Prostate gland (tissue), 2 donors: ENCODE measurements around the gene MRPL58. TPM values are rescaled to one million over a fixed set of nuclear protein-coding genes. Genes with fewer than 3 reads are reported as not detected.

Source experiments
- DNase-seq: peaks from one replicate; pipeline ENCODE4 v3.0.0-alpha.2; 2019; ENCODE audit warnings: low spot score
- H3K27ac ChIP-seq, 2 donors: fragments of 200-600 bp; sonication (generic); 2 replicates each; pipeline ENCODE4 v1.5.1; 2017 to 2019
- H3K27me3 ChIP-seq: fragments of 200-600 bp; sonication (generic); replicated peaks from 2 replicates; pipeline ENCODE4 v1.5.1; 2019; ENCODE audit not compliant: insufficient read depth
- H3K36me3 ChIP-seq, 2 donors: fragments of 200-600 bp; sonication (generic); 1 replicate in 1 of 2; 2 replicates in 1 of 2; pipeline versions ENCODE4 v1.5.1 to v1.8.1; 2017 to 2019
- H3K4me1 ChIP-seq: fragments of 200-600 bp; sonication (generic); replicated peaks from 2 replicates; pipeline ENCODE4 v1.5.1; 2019
- H3K4me3 ChIP-seq, 2 donors: fragments of 200-600 bp; sonication (generic); 2 replicates each; pipeline ENCODE4 v1.5.1; 2017 to 2019
- H3K9me3 ChIP-seq: fragments of 200-600 bp; sonication (generic); 2 replicates; pipeline ENCODE4 v1.5.1; 2017
- POLR2A ChIP-seq: fragments of 450-650 bp; IDR thresholded peaks from one replicate; pipeline ENCODE4 v1.6.1; 2016; ENCODE audit warnings: antibody characterized with exemption, mild to moderate bottlenecking
- POLR2AphosphoS5 ChIP-seq: sonication (generic); formaldehyde crosslinking; IDR thresholded peaks from one replicate; pipeline ENCODE4 v1.6.1; 2017; ENCODE audit warnings: antibody characterized with exemption
- WGBS: methylation state at CpG from one replicate; pipeline ENCODE4 v1.1.5; 2018; 5-methylcytosine and 5-hydroxymethylcytosine counted together
- intact Hi-C: fragments of 100-400 bp; cut with DNase I; formaldehyde crosslinking; loops from one replicate; pipeline ENCODE4 v1.14.2; 2022
- total RNA-seq, 2 donors: library from RNA; depleted of rRNA; stranded (reverse); fragments of >200 nt; gene quantifications; one replicate each; pipeline ENCODE4 v1.1.0, GENCODE V29; 2016
- TF ChIP-seq, protein P1 (sequence below), 4 experiments: fragments of 200-600 bp in 2 of 4; fragments of 450-650 bp in 2 of 4; sonication (generic) in 2 of 4; IDR thresholded peaks; 1 replicate in 3 of 4; 2 replicates in 1 of 4; pipeline ENCODE4 v1.5.1; 2016 to 2019; ENCODE audit warnings: antibody characterized with exemption in 4 of 4, mild to moderate bottlenecking in 2 of 4, moderate library complexity in 2 of 4

The MRPL58 gene
- 10 to 100 TPM; 28.4 to 73.8 TPM for total RNA-seq

GRCh38 chr17:75012346-75013091 lies at the start of gene MRPL58:
Gene MRPL58 (plus strand): TSS chr17:75012670. CDS start chr17:75012687, 17 bp downstream.
- 1% methylated on average over 33 of the region's 63 CpGs for WGBS
- TF ChIP-seq POLR2AphosphoS5, result peak; percentile 72
- TF ChIP-seq POLR2A, result peak; percentile 19
- TF ChIP-seq, protein P1, sequence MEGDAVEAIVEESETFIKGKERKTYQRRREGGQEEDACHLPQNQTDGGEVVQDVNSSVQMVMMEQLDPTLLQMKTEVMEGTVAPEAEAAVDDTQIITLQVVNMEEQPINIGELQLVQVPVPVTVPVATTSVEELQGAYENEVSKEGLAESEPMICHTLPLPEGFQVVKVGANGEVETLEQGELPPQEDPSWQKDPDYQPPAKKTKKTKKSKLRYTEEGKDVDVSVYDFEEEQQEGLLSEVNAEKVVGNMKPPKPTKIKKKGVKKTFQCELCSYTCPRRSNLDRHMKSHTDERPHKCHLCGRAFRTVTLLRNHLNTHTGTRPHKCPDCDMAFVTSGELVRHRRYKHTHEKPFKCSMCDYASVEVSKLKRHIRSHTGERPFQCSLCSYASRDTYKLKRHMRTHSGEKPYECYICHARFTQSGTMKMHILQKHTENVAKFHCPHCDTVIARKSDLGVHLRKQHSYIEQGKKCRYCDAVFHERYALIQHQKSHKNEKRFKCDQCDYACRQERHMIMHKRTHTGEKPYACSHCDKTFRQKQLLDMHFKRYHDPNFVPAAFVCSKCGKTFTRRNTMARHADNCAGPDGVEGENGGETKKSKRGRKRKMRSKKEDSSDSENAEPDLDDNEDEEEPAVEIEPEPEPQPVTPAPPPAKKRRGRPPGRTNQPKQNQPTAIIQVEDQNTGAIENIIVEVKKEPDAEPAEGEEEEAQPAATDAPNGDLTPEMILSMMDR (IDR thresholded peaks at IDR 0.05), result peak in 3 of 4 experiments; percentile 29 to 60 (median 48)
- Histone ChIP-seq H3K4me1 (peaks cover 5% of the 10 kb centered on the region), H3K27me3 (no peaks in the 10 kb centered on the region), H3K4me3 (peak within 1 kb of the TSS; percentile 57 to 62), H3K36me3 (no peaks in the 10 kb centered on the region), H3K27ac (peak within 1 kb of the TSS; percentile 90 to 92), H3K9me3 (no peaks in the 10 kb centered on the region)
- intact Hi-C loops, result no loop called here
- DNase-seq, result peak; percentile 71

DNA sequence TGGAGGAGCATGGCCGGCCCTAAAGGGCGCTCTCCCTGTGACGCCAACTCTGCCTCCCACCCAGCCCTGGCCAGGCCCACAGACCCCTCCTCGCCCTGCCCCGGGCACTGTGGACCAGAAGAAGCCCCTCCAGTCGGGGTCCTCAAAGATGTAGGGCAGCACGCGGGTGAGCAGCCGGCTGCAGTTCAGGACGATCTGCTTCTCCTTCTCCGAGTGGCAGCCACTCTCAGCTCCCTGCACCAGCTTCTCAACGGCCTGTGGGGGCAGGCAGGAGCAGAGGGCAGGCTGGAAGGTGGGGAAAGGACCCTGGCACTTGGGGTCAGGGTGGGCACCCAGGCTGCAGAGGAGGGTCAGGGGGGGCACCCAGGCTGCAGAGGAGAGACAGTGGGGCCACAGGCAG lies 48.8 kb upstream of the MRPL58 start:
- no peak for TF ChIP-seq POLR2A
- TF ChIP-seq, protein P1 (IDR thresholded peaks at IDR 0.05), result no peak
- TF ChIP-seq POLR2AphosphoS5, result no peak
- Histone ChIP-seq H3K36me3 (no peaks in the 10 kb centered on the region), H3K4me1 (peaks cover 6% of the 10 kb centered on the region), H3K9me3 (no peaks in the 10 kb centered on the region), H3K27ac (no peak overlapping the region), H3K4me3 (no peak overlapping the region), H3K27me3 (no peaks in the 10 kb centered on the region)
- DNase-seq, result no peak
- intact Hi-C loops, result loop anchor here (5.0 kb wide), 3 partner anchors 69 to 239 kb away; partner anchors contain the start of gene ARMC7
- 70% methylated on average over 12 of the region's 12 CpGs for WGBS

DNA sequence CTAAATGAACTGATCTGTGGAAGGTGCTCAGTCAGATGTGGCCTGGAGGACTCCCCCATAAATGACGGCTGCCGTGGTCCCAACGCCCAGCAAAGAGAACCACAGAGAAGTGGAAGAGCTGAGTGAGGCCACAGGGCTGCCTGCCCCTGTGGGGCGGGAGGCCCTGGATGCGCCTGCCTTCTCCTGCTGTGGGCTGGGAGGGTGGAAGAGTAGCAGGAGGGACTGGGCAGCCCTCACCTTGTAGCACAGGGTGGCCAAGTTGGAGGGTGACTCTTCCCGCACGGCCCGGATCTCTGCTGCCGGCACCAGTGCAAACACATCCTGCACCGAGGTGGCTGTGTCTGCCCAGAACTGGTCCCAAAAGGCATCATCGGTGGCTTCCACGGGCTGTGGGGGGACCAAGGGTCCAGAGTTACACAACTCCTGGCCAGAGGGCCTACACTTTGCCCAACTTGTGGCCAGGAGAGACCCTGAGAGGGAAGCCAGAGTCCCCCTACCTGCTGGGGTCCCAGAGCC lies 48.2 kb upstream of the MRPL58 start:
- no peak overlapping the region for H3K27ac ChIP-seq
- H3K4me1 ChIP-seq, result peaks cover 6% of the 10 kb centered on the region
- DNase-seq, result no peak
- H3K36me3 ChIP-seq, result no peaks in the 10 kb centered on the region
- H3K4me3 ChIP-seq, result no peak overlapping the region
- H3K27me3 ChIP-seq, result no peaks in the 10 kb centered on the region
- TF ChIP-seq POLR2A (no peak), POLR2AphosphoS5 (no peak)
- TF ChIP-seq, protein P1 (IDR thresholded peaks at IDR 0.05), result no peak
- no peaks in the 10 kb centered on the region for H3K9me3 ChIP-seq
- intact Hi-C loops, result loop anchor here (5.0 kb wide), 3 partner anchors 68 to 238 kb away; partner anchors contain the start of gene ARMC7
- 97% methylated on average over 10 of the region's 12 CpGs for WGBS

- Histone ChIP-seq H3K9me3 (no peaks in the 10 kb centered on the region), H3K27me3 (no peaks in the 10 kb centered on the region), H3K27ac (no peak overlapping the region), H3K4me3 (no peak overlapping the region), H3K36me3 (no peaks in the 10 kb centered on the region), H3K4me1 (peaks cover 6% of the 10 kb centered on the region)
- intact Hi-C loops, result loop anchor here (5.0 kb wide), 3 partner anchors 67 to 237 kb away; partner anchors contain the start of gene ARMC7
- TF ChIP-seq POLR2A, result no peak
- TF ChIP-seq, protein P1 (IDR thresholded peaks at IDR 0.05), result no peak
- TF ChIP-seq POLR2AphosphoS5, result no peak
- 66% methylated on average over 14 of the region's 14 CpGs for WGBS
- DNase-seq, result no peak
Observed at GRCh38 chr17:74964988-74965622, 47.4 kb upstream of the MRPL58 start.
